GM18508 (cell line): ENCODE results near the gene PNKD.
A peak's percentile ranks its signal among the peaks of the same experiment; 100 is the strongest.

ENCODE experiments used
- ATAC-seq: cut with Tn5 transposase; IDR thresholded peaks from one replicate; pipeline ENCODE4 v1.9.1; 2021; ENCODE audit warnings: moderate number of reproducible peaks; ENCODE audit not compliant: insufficient read depth, unreplicated experiment

Gene PNKD

DNA sequence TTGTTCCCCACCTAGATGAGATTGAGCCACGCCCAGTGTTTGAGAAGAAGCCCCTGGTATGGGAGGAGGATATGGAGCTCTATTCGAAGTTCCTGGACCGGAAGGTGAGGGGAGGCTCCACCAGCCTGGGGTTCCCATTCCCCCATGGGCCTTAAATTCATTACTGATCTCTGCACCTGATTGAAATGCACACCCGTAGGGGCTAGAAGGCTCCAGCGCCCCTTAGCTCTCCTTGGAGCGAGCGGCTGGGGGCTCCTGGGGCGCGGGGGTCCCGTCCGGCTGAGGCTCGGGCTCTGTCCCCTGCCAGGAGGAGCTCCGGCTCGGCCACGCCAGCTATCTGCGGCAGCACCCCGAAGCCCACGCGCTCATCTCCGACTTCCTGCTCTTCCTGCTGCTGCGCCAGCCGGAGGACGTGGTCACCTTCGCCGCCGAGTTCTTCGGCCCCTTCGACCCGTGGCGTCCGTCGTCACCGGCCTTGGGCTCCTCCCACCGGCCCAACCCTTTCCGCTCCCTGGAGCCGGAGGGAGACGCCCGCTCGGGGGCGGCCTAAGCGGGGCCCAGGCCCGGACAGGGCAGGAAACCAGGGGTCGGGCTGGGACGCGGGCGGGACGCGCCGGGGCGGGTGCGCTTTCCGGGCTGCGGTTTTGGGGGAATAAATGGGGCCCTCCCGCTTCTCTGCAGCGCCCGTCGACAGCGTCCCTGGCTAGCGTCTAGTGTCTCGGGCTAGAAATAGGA is 97.3 kb downstream of the PNKD start:
- peak; percentile 57 for ATAC-seq

- no peak for ATAC-seq
Observed at GRCh38 chr2:218368150-218368528, 97.8 kb downstream of the PNKD start.

- ATAC-seq: no peak
Observed at GRCh38 chr2:218368621-218369153, 98.4 kb downstream of the PNKD start.

DNA sequence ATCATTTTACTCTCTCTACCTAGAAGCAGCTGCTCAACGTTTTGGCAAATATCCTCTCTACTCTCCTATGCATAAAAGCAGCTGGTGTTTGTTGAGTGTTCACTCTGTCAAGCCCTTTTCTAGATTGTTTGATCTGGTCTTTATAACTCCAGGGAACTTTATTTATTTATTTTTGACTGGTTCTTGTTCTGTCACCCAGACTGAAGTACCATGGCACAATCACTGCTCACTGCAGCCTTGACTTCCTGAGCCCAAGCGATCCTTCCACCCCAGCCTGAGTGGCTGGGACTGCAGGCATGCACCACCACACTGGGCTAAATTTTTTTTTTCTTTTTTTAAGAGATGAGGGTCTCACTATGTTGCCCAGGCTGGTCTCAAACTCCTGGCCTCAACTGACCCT is 99.0 kb downstream of the PNKD start:
- ATAC-seq: no peak

DNA sequence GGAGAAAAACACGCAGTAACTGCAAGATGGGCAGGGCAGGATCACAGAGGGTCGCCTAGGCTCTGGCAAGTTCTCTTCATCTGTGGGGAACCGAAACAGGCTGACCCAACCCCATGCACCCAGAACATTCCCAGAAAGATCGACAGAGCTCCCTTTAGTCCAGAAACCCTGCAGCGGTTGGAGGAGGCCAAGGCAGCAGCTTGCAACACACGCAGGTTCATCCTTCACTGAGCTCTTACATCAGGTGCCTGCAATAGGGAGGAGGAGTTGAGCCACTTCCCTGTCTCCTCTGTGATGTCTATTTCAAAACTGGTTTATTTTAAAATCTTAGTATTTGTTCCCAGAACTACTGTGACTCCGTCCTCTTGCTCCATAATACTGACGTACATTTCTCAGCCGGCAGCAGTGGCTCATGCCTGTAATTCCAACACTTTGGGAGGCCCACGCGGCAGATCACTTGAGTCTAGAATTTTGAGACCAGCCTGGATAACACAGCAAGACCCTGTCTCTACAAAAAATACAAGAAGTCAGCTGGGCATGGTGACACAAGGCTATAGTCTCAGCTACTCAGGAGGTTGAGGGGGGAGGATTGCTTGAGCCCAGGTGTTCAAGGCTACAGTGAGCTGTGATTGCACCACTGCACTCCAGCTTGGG is 100.2 kb downstream of the PNKD start:
- ATAC-seq: no peak

DNA sequence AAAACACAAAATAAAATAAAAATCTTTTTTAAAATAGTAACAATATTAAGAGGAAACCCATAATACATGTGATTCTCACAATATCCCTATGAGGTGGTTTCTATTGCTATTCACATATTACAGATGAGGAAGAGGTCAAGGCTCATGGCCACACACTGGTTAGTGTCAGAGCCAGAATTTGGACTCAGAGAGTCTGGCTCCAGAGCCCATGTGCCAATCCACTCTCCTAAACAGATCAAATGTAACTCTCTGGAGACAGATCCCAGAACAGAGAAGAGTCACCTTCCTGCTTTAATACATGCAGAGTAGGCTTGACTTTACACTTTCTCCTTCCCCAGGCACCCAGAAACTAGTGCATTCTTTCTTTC is 101.6 kb downstream of the PNKD start:
- ATAC-seq: no peak

DNA sequence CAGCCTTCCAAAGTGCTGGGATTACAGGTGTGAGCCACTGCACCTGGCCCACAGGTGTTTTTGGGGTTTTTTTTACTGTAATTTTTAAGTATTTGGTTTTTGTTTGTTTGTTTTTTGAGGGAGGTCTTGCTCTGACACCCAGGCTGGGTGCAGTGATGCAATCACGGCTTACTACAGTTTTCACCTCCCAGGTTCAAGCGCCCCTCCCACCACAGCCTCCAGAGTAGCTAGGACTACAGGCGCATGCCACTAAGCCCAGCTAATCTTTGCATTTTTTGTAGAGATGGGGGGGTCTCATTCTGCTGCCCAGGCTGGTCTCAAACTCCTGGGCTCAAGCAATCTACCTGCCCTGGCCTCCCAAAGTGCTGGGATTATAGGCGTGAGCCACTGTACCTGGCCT is 104.5 kb downstream of the PNKD start:
- ATAC-seq: no peak

DNA sequence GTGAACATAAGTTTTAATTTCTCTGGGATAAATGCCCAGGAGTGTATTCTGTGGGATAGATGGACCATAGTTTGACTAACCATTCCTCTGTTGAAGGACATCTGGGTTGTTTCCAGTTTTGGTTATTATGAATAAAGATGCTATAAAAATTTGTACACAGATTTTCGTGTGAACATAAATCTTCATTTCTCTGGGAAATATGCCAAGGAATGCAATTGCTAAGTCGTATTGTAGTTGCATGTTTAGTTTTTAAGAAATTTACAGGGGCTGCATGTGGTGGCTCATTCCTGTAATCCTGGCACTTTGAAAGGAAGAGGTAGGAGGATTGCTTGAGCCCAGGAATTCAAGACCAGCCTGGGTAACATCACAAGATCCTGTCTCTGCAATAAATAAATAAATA is 104.9 kb downstream of the PNKD start:
- no peak for ATAC-seq

- ATAC-seq: no peak
Observed at GRCh38 chr2:218378053-218378452, 107.7 kb downstream of the PNKD start.

- no peak for ATAC-seq
Observed at GRCh38 chr2:218381916-218382366, 111.6 kb downstream of the PNKD start, which contains the start of gene SLC11A1. Gene SLC11A1 (plus strand): TSS chr2:218382273. CDS start chr2:218382369, 96 bp downstream.

GRCh38 chr2:218382785-218383184 is 112.5 kb downstream of the PNKD start:
- ATAC-seq: no peak

DNA sequence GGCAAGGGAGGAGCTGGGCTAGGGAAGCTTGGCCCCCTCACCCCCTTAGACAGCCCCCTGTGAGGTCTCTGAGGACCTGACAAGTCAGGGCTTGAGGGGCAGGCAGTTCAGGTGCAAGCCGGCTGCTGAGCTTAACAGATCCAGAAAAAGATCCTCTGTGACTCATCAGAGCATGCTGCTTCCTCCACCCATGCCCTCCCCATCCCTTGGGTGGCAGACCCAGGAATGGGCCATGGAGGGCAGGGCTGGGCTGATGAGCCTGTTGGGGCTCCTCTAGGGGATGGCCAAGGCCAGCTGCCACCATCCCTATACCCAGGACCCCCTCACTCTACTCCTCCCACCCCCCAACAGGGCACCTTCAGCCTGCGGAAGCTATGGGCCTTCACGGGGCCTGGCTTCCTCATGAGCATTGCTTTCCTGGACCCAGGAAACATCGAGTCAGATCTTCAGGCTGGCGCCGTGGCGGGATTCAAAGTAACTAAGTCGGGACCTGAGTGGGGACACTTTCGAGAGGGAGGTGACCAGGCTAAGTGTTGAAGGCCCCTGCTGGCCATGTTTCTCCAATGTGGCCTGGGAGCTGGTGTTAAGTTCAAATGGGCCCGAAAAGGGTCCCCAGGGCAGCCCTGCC is 113.7 kb downstream of the PNKD start:
- no peak for ATAC-seq

GRCh38 chr2:218384975-218385374 is 114.7 kb downstream of the PNKD start:
- no peak for ATAC-seq

DNA sequence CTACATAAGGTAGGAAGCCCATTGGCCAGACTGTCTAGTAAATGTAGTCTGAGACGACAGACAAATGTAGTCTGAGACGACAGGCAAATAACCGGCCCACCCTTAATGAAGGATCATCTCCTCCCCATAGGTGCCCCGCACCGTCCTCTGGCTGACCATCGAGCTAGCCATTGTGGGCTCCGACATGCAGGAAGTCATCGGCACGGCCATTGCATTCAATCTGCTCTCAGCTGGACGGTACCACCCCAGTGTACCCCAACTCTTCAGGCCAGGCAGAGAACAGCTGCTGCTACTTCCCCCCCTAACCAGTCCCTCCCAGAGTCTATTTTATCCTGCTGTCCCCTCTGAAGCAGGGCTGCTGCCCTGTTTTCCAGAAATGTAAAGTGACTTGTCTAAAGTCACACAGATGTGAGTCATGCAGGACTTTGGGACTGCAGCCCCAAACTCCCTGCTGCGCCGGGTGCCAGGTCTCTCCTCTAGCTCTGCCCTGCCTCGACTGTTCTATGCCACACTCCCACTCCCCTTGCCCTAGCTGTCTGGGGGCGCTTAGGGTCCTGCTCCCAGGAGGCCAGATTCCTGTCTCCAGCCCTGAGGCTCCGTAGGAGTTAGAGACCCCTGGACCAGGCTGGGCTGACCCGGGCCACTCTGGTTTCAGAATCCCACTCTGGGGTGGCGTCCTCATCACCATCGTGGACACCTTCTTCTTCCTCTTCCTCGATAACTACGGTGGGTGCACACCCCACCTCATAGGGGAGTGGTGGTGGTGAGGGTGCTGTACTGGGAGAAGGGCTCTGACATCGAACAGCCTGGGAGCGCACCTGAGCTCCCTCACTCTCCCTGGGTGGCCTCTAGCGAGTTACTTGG is 116.4 kb downstream of the PNKD start:
- ATAC-seq: no peak

DNA sequence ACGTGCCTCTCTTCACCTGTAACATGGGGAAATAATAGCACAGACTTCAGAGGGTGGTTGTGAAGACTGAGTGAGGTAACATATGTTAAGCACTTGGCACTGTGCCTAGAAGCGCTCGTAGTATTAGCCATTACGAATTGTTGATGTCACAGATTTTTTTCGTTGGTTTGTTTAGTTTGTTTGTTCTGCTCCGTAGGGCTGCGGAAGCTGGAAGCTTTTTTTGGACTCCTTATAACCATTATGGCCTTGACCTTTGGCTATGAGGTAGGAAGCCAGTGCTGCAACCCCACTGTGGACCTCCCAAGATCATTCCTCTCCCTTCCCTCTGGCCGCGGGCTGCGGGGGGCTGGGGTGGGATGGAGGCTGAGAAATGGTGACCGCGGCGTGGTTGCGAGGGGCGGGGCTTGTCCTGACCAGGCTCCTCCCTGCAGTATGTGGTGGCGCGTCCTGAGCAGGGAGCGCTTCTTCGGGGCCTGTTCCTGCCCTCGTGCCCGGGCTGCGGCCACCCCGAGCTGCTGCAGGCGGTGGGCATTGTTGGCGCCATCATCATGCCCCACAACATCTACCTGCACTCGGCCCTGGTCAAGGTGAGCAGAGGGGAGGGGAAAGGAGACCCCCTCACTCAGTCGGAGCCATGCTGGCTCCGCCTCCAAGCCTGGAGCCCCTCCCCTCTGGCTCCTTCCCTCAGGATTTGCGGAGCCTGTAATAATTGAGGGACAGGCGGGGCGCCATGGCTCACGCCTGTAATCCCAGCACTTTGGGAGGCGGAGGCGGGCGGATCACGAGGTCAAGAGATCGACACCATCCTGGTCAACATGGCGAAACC is 117.3 kb downstream of the PNKD start:
- ATAC-seq: no peak

GRCh38 chr2:218389333-218390150 is 119.2 kb downstream of the PNKD start:
- ATAC-seq: no peak

GRCh38 chr2:218391202-218391601 is 120.9 kb downstream of the PNKD start:
- no peak for ATAC-seq

GRCh38 chr2:218392459-218392858 is 122.1 kb downstream of the PNKD start:
- no peak for ATAC-seq
